ENCODE results near the gene APEH.

The APEH gene

DNA sequence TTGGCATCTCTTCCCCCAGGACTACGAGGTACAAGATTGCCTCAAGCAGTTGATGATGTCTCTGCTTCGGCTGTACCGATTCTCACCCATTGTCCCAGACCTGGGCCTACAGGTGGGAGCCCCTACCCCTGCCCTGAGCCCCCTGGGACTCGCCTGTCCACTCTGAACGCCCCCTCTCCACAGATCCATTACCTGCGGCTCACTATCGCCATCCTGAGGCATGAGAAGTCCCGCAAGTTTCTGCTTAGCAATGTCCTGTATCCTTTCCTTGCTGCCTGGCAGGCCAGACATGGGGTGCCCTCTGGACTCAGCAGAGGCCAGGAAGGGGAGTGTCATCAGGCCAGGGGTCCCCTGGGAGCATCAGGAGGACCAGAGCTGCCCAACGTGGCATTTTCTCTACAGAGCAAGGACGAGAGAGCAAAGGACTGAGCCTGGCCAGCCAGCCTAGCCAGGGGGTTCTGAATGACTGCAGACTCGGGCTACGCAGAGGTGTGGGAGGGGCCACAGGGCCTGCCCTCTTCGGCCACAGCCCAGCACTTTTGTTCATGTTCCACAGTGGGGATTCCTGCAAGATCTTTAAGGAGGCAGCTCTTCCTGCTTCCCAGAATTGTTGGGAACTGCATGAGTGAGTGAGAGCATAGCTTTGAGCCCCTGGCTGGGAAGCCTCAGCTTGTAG, 26.4 kb downstream of the APEH start:
- H3K9ac ChIP-seq (ENCODE audit: low read length), result no peak overlapping the region
- H2BK5ac ChIP-seq (ENCODE audit: low read depth, low read length, poor library complexity), result no peak overlapping the region
- no peak overlapping the region for H3K23ac ChIP-seq (ENCODE audit: low read length)
- no peak overlapping the region for H2BK120ac ChIP-seq (ENCODE audit: insufficient read depth, low read length, poor library complexity)
- H4K12ac ChIP-seq (ENCODE audit: low read depth, low read length), result no peak overlapping the region
- no peak overlapping the region for H3K27ac ChIP-seq (ENCODE audit: low read depth, low read length)
- H2BK12ac ChIP-seq (ENCODE audit: low read length), result no peak overlapping the region
- no peak overlapping the region for H2AK5ac ChIP-seq (ENCODE audit: low read length)
- no peak overlapping the region for H3K14ac ChIP-seq (ENCODE audit: low read length)
- H3K79me1 ChIP-seq (ENCODE audit: low read length), result no peaks in the 10 kb centered on the region
- no peaks in the 10 kb centered on the region for H3K27me3 ChIP-seq (ENCODE audit: insufficient read depth, low read length)
- no peak overlapping the region for H2AFZ ChIP-seq (ENCODE audit: insufficient read depth, low read length, poor library complexity)
- WGBS (ENCODE audit: extremely low coverage, insufficient coverage, insufficient read length), result no CpG with 5 or more reads among the region's 13 CpGs
- H3K4ac ChIP-seq (ENCODE audit: low read depth, low read length), result no peak overlapping the region
- no peak overlapping the region for H4K91ac ChIP-seq (ENCODE audit: low read depth, low read length)
- H3K4me3 ChIP-seq (ENCODE audit: low read depth, low read length), result no peak overlapping the region
- DNase-seq, result no peak
- H3K18ac ChIP-seq (ENCODE audit: low read length), result no peak overlapping the region
- H3K4me1 ChIP-seq (ENCODE audit: control insufficient read depth in 1 of 2, insufficient read depth in 2 of 2, low read length in 2 of 2), result peaks cover 2 to 5% of the 10 kb centered on the region in 2 experiments
- no peaks in the 10 kb centered on the region for H3K79me2 ChIP-seq (ENCODE audit: control insufficient read depth, insufficient read depth, low read length, poor library complexity)
- H3K9me3 ChIP-seq (ENCODE audit: insufficient read depth, low read depth, low read length), result no peaks in the 10 kb centered on the region
- H3K36me3 ChIP-seq (ENCODE audit: control insufficient read depth in 1 of 2, insufficient read depth in 2 of 2, low read length in 2 of 2), result peaks cover 55 to 69% of the 10 kb centered on the region in 2 experiments
- H4K8ac ChIP-seq (ENCODE audit: low read depth, low read length), result no peak overlapping the region
- H3K4me2 ChIP-seq (ENCODE audit: low read length), result no peak overlapping the region

DNA sequence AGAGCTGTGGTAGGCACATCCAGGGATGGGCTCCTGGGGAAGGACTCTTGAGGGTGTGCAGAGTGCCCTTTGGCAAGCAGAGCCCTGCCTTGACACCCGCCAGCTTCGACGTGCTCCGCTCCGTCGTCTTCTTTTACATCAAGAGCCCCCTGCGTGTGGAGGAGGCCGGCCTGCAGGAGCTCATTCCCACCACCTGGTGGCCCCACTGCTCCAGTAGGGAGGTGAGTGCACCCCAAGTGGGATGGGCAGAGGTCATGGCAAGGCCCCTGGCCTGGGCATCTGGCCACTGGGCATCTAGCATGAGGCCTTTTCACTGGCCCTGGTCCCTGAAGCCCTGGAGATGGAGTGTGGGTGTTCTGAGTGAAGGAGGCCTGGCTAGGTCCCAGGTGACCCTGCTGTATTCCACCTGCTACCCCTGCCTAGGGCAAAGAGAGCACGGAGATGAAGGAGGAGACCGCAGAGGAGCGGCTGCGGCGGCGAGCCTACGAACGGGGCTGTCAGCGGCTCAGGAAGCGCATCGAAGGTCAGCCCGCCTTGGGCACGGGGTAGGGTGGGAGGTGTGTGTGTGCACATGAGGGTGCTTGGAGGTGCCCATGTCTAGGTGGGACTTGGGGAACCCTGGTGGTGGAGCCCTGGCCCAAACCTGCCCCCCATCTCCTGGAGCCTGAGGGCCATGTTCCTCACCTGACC, 27.4 kb downstream of the APEH start:
- no peak overlapping the region for H3K27ac ChIP-seq (ENCODE audit: low read depth, low read length)
- H3K79me1 ChIP-seq (ENCODE audit: low read length), result no peaks in the 10 kb centered on the region
- peak overlapping the region; percentile 41 for H3K9ac ChIP-seq (ENCODE audit: low read length)
- H3K79me2 ChIP-seq (ENCODE audit: control insufficient read depth, insufficient read depth, low read length, poor library complexity), result no peaks in the 10 kb centered on the region
- peaks cover 2 to 5% of the 10 kb centered on the region in 2 experiments for H3K4me1 ChIP-seq (ENCODE audit: control insufficient read depth in 1 of 2, insufficient read depth in 2 of 2, low read length in 2 of 2)
- no CpG with 5 or more reads among the region's 21 CpGs for WGBS (ENCODE audit: extremely low coverage, insufficient coverage, insufficient read length)
- no peak overlapping the region for H3K4me3 ChIP-seq (ENCODE audit: low read depth, low read length)
- no peak overlapping the region for H2AK5ac ChIP-seq (ENCODE audit: low read length)
- peaks cover 59 to 76% of the 10 kb centered on the region in 2 experiments for H3K36me3 ChIP-seq (ENCODE audit: control insufficient read depth in 1 of 2, insufficient read depth in 2 of 2, low read length in 2 of 2)
- H3K4ac ChIP-seq (ENCODE audit: low read depth, low read length), result no peak overlapping the region
- no peak overlapping the region for H3K14ac ChIP-seq (ENCODE audit: low read length)
- no peak overlapping the region for H4K8ac ChIP-seq (ENCODE audit: low read depth, low read length)
- no peaks in the 10 kb centered on the region for H3K27me3 ChIP-seq (ENCODE audit: insufficient read depth, low read length)
- H3K4me2 ChIP-seq (ENCODE audit: low read length), result no peak overlapping the region
- H3K9me3 ChIP-seq (ENCODE audit: insufficient read depth, low read depth, low read length), result no peaks in the 10 kb centered on the region
- no peak overlapping the region for H2BK12ac ChIP-seq (ENCODE audit: low read length)
- no peak overlapping the region for H2BK120ac ChIP-seq (ENCODE audit: insufficient read depth, low read length, poor library complexity)
- H3K18ac ChIP-seq (ENCODE audit: low read length), result no peak overlapping the region
- H4K91ac ChIP-seq (ENCODE audit: low read depth, low read length), result no peak overlapping the region
- no peak overlapping the region for H2AFZ ChIP-seq (ENCODE audit: insufficient read depth, low read length, poor library complexity)
- no peak overlapping the region for H3K23ac ChIP-seq (ENCODE audit: low read length)
- DNase-seq, result no peak
- H4K12ac ChIP-seq (ENCODE audit: low read depth, low read length), result no peak overlapping the region
- H2BK5ac ChIP-seq (ENCODE audit: low read depth, low read length, poor library complexity), result no peak overlapping the region

DNA sequence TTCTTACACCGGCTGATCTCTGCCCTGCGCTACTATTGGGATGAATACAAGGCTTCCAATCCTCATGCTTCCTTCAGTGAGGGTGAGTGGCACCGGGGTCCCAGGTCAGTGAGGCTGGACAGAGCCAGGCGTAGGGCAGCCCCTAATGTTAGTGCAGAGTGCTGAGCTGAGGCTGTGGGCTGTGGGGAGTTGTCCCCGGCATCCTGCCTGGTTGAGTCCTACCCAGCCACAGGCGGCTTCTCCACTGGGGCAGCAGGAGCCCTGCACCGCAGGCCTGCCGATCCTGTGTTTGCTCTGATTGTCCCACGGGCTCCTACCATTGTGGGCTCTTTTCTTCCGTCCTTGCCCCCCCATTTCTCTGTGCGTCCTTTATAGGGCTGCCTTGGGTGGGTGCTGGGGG, 28.5 kb downstream of the APEH start:
- Histone ChIP-seq H3K36me3 (ENCODE audit: control insufficient read depth in 1 of 2, insufficient read depth in 2 of 2, low read length in 2 of 2) (peaks cover 54 to 74% of the 10 kb centered on the region in 2 experiments), H3K79me2 (ENCODE audit: control insufficient read depth, insufficient read depth, low read length, poor library complexity) (no peaks in the 10 kb centered on the region), H3K27ac (ENCODE audit: low read depth, low read length) (no peak overlapping the region), H3K4me1 (ENCODE audit: control insufficient read depth in 1 of 2, insufficient read depth in 2 of 2, low read length in 2 of 2) (peaks cover 2 to 5% of the 10 kb centered on the region in 2 experiments), H4K8ac (ENCODE audit: low read depth, low read length) (no peak overlapping the region), H3K27me3 (ENCODE audit: insufficient read depth, low read length) (no peaks in the 10 kb centered on the region), H2AFZ (ENCODE audit: insufficient read depth, low read length, poor library complexity) (no peak overlapping the region), H4K91ac (ENCODE audit: low read depth, low read length) (no peak overlapping the region), H3K9ac (ENCODE audit: low read length) (no peak overlapping the region), H3K4ac (ENCODE audit: low read depth, low read length) (no peak overlapping the region), H3K4me3 (ENCODE audit: low read depth, low read length) (no peak overlapping the region), H3K79me1 (ENCODE audit: low read length) (no peaks in the 10 kb centered on the region), H2BK120ac (ENCODE audit: insufficient read depth, low read length, poor library complexity) (no peak overlapping the region), H3K4me2 (ENCODE audit: low read length) (no peak overlapping the region), H2BK5ac (ENCODE audit: low read depth, low read length, poor library complexity) (no peak overlapping the region), H3K14ac (ENCODE audit: low read length) (no peak overlapping the region), H3K9me3 (ENCODE audit: insufficient read depth, low read depth, low read length) (peaks cover 2% of the 10 kb centered on the region), H3K18ac (ENCODE audit: low read length) (no peak overlapping the region), H2BK12ac (ENCODE audit: low read length) (no peak overlapping the region), H2AK5ac (ENCODE audit: low read length) (no peak overlapping the region), H3K23ac (ENCODE audit: low read length) (no peak overlapping the region), H4K12ac (ENCODE audit: low read depth, low read length) (no peak overlapping the region)
- no CpG with 5 or more reads among the region's 11 CpGs for WGBS (ENCODE audit: extremely low coverage, insufficient coverage, insufficient read length)
- DNase-seq, result no peak

GRCh38 chr3:49703443-49703927, 29.3 kb downstream of the APEH start:
- Histone ChIP-seq H2AFZ (ENCODE audit: insufficient read depth, low read length, poor library complexity) (no peak overlapping the region), H3K79me1 (ENCODE audit: low read length) (no peaks in the 10 kb centered on the region), H2BK120ac (ENCODE audit: insufficient read depth, low read length, poor library complexity) (no peak overlapping the region), H3K79me2 (ENCODE audit: control insufficient read depth, insufficient read depth, low read length, poor library complexity) (no peaks in the 10 kb centered on the region), H4K8ac (ENCODE audit: low read depth, low read length) (no peak overlapping the region), H3K9me3 (ENCODE audit: insufficient read depth, low read depth, low read length) (peaks cover 2% of the 10 kb centered on the region), H3K9ac (ENCODE audit: low read length) (no peak overlapping the region), H4K91ac (ENCODE audit: low read depth, low read length) (no peak overlapping the region), H3K14ac (ENCODE audit: low read length) (no peak overlapping the region), H3K36me3 (ENCODE audit: control insufficient read depth in 1 of 2, insufficient read depth in 2 of 2, low read length in 2 of 2) (peaks cover 49 to 66% of the 10 kb centered on the region in 2 experiments), H3K27ac (ENCODE audit: low read depth, low read length) (no peak overlapping the region), H2BK5ac (ENCODE audit: low read depth, low read length, poor library complexity) (no peak overlapping the region), H2BK12ac (ENCODE audit: low read length) (no peak overlapping the region), H3K27me3 (ENCODE audit: insufficient read depth, low read length) (no peaks in the 10 kb centered on the region), H3K23ac (ENCODE audit: low read length) (no peak overlapping the region), H3K4me1 (ENCODE audit: control insufficient read depth in 1 of 2, insufficient read depth in 2 of 2, low read length in 2 of 2) (peaks cover 2 to 5% of the 10 kb centered on the region in 2 experiments), H2AK5ac (ENCODE audit: low read length) (no peak overlapping the region), H3K4ac (ENCODE audit: low read depth, low read length) (no peak overlapping the region), H3K4me3 (ENCODE audit: low read depth, low read length) (no peak overlapping the region), H3K4me2 (ENCODE audit: low read length) (no peak overlapping the region), H4K12ac (ENCODE audit: low read depth, low read length) (no peak overlapping the region), H3K18ac (ENCODE audit: low read length) (no peak overlapping the region)
- peak; percentile 52 to 79 for DNase-seq
- WGBS (ENCODE audit: extremely low coverage, insufficient coverage, insufficient read length), result no CpG with 5 or more reads among the region's 14 CpGs
